Left kidney (tissue), 2 donors: ENCODE results near the gene SLC1A3. TPM values are rescaled to one million over a fixed set of nuclear protein-coding genes. Genes with fewer than 3 reads are reported as not detected.

ENCODE experiments used
- DNase-seq: peaks from one replicate; pipeline ENCODE4 v3.0.0-alpha.2; 2013
- polyA plus RNA-seq: library from polyadenylated mRNA; unstranded; fragments of 120-200 nt; gene quantifications from one replicate; pipeline ENCODE4 v1.2.1, GENCODE V29; 2013; ENCODE audit not compliant: insufficient read length

Gene SLC1A3
- polyA plus RNA-seq, 1 donor = 3.5 TPM

- no peak for DNase-seq
Measured at GRCh38 chr5:36655161-36655560, 48.8 kb downstream of the SLC1A3 start.

GRCh38 chr5:36656556-36656955, 50.1 kb downstream of the SLC1A3 start:
- DNase-seq = no peak

- no peak for DNase-seq
Measured at GRCh38 chr5:36657563-36657995, 51.2 kb downstream of the SLC1A3 start.

GRCh38 chr5:36658038-36658756, 51.8 kb downstream of the SLC1A3 start:
- DNase-seq = no peak

- DNase-seq = no peak
Measured at GRCh38 chr5:36659411-36659810, 53.0 kb downstream of the SLC1A3 start.

GRCh38 chr5:36660397-36661049, 54.1 kb downstream of the SLC1A3 start:
- no peak for DNase-seq

GRCh38 chr5:36661456-36662220, 55.2 kb downstream of the SLC1A3 start:
- DNase-seq = no peak

GRCh38 chr5:36662291-36662851, 56.0 kb downstream of the SLC1A3 start:
- no peak for DNase-seq

GRCh38 chr5:36664766-36665165, 58.4 kb downstream of the SLC1A3 start:
- no peak for DNase-seq

- DNase-seq = no peak
Measured at GRCh38 chr5:36665628-36666027, 59.2 kb downstream of the SLC1A3 start.

GRCh38 chr5:36666274-36666673, 59.9 kb downstream of the SLC1A3 start:
- no peak for DNase-seq

- DNase-seq = no peak
Measured at GRCh38 chr5:36666986-36667385, 60.6 kb downstream of the SLC1A3 start.

- no peak for DNase-seq
Measured at GRCh38 chr5:36667824-36668223, 61.4 kb downstream of the SLC1A3 start.

GRCh38 chr5:36669015-36669651, 62.7 kb downstream of the SLC1A3 start:
- no peak for DNase-seq

- no peak for DNase-seq
Measured at GRCh38 chr5:36670548-36670947, 64.1 kb downstream of the SLC1A3 start.

GRCh38 chr5:36675282-36675681, 68.9 kb downstream of the SLC1A3 start:
- DNase-seq = no peak

GRCh38 chr5:36679221-36679989, 73.0 kb downstream of the SLC1A3 start:
- DNase-seq = no peak

- no peak for DNase-seq
Measured at GRCh38 chr5:36680066-36680465, 73.7 kb downstream of the SLC1A3 start.

GRCh38 chr5:36681711-36682110, 75.3 kb downstream of the SLC1A3 start:
- DNase-seq = no peak

- no peak for DNase-seq
Measured at GRCh38 chr5:36682499-36682898, 76.1 kb downstream of the SLC1A3 start.

GRCh38 chr5:36683821-36684434, 77.5 kb downstream of the SLC1A3 start:
- no peak for DNase-seq
